MV-4-11 (cell line): ENCODE data around the gene MEAK7.
A peak's percentile ranks its signal among the peaks of the same experiment; 100 is the strongest.
"Not testable (repeated sequence)": the region's sequence is repeated elsewhere in the genome, so short reads cannot be mapped to it uniquely, and the experiment has no call there.

Experiments
- DNase-seq: peaks from one replicate; lab custom pipeline; 2025; lab: John Stamatoyannopoulos, UW

The MEAK7 gene

GRCh38 chr16:84532855-84533486 lies 28.5 kb upstream of the MEAK7 start:
- no peak for DNase-seq

- DNase-seq, result no peak
Observed at GRCh38 chr16:84532291-84532724, 27.8 kb upstream of the MEAK7 start.

- no peak for DNase-seq
Observed at GRCh38 chr16:84531671-84532111, 27.2 kb upstream of the MEAK7 start.

GRCh38 chr16:84530590-84530989 lies 26.1 kb upstream of the MEAK7 start:
- no peak for DNase-seq

- no peak for DNase-seq
Observed at GRCh38 chr16:84529607-84530006, 25.1 kb upstream of the MEAK7 start.

- DNase-seq, result peak; percentile 93
Observed at GRCh38 chr16:84528322-84528721, 23.9 kb upstream of the MEAK7 start.

GRCh38 chr16:84527532-84528269 lies 23.2 kb upstream of the MEAK7 start:
- DNase-seq, result peak; percentile 67

GRCh38 chr16:84526794-84527531 lies 22.5 kb upstream of the MEAK7 start:
- no peak for DNase-seq

- not testable (repeated sequence) for DNase-seq
Observed at GRCh38 chr16:84524941-84525581, 20.6 kb upstream of the MEAK7 start.

- no peak for DNase-seq
Observed at GRCh38 chr16:84524346-84524920, 20.0 kb upstream of the MEAK7 start.

- DNase-seq, result no peak
Observed at GRCh38 chr16:84521497-84521770, 17.0 kb upstream of the MEAK7 start.

GRCh38 chr16:84520725-84521496 lies 16.5 kb upstream of the MEAK7 start:
- no peak for DNase-seq

GRCh38 chr16:84519855-84520254 lies 15.4 kb upstream of the MEAK7 start:
- DNase-seq, result no peak

GRCh38 chr16:84518804-84519341 lies 14.4 kb upstream of the MEAK7 start:
- no peak for DNase-seq

- not testable (repeated sequence) for DNase-seq
Observed at GRCh38 chr16:84518220-84518619, 13.8 kb upstream of the MEAK7 start.

GRCh38 chr16:84517366-84517765 lies 12.9 kb upstream of the MEAK7 start:
- no peak for DNase-seq

GRCh38 chr16:84514874-84515835 lies 10.7 kb upstream of the MEAK7 start:
- peak; percentile 70 for DNase-seq

GRCh38 chr16:84514295-84514873 lies 9.9 kb upstream of the MEAK7 start:
- no peak for DNase-seq

GRCh38 chr16:84513666-84514065 lies 9.2 kb upstream of the MEAK7 start:
- DNase-seq, result no peak

- no peak for DNase-seq
Observed at GRCh38 chr16:84513123-84513522, 8.7 kb upstream of the MEAK7 start.
